ENCODE measurements around the gene C22orf23.

DNA sequence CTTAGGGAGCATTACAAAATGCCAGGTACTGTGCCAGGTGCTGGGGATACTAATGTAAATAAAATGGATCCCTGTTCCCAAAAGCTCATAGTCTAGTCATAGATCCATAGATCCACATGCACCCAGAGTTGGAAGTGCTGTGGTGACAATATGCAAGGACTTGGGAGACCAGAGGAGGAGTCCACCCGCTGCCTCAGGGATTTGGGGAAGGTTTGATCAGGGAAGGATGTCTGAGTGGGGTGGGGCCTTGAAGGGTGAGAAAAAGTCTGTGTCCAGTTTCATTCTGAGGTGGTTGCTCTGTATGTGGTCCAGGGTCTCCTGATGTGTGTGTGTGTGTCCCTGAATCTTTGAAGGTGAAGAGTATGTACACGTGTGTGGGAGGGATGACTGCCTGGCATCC, 21.8 kb upstream of the C22orf23 start:
- TF ChIP-seq SP2 (tag by site-specific recombination; IDR thresholded peaks at IDR 0.05) (no peak), ZNF658 (tag by site-specific recombination; IDR thresholded peaks at IDR 0.05) (no peak), ZNF48 (tag by site-specific recombination; IDR thresholded peaks at IDR 0.05) (no peak)
